HepG2 (cell line): ENCODE results near the gene CCN2. TPM values are rescaled to one million over a fixed set of nuclear protein-coding genes. Genes with fewer than 3 reads are reported as not detected.

ENCODE experiments used
- ATM ChIP-seq: fragments of 450-650 bp; IDR thresholded peaks from 2 replicates; pipeline ENCODE4 v1.7.1; 2017; ENCODE audit warnings: mild to moderate bottlenecking, borderline replicate concordance
- BHLHE40 ChIP-seq: IDR thresholded peaks from 2 replicates; pipeline ENCODE4 v1.6.1; 2011; ENCODE audit warnings: low read length, improper control_type of control experiment
- KDM1A ChIP-seq: IDR thresholded peaks from 2 replicates; pipeline ENCODE4 v1.6.1; 2016; ENCODE audit warnings: missing compliant biosample characterization
- MXD3 ChIP-seq: IDR thresholded peaks from 2 replicates; pipeline ENCODE4 v1.6.1; 2016; ENCODE audit warnings: mild to moderate bottlenecking, missing biosample characterization, missing genetic modification reagents
- NFKBIZ ChIP-seq: IDR thresholded peaks from 2 replicates; pipeline ENCODE4 v1.6.1; 2018; ENCODE audit warnings: missing genetic modification reagents, missing compliant biosample characterization
- NKX3-1 ChIP-seq: sonication (generic); formaldehyde crosslinking; IDR thresholded peaks from 2 replicates; pipeline ENCODE4 v1.5.0; 2020; ENCODE audit warnings: missing genetic modification reagents
- NR0B2 ChIP-seq: sonication (generic); formaldehyde crosslinking; IDR thresholded peaks from 2 replicates; pipeline ENCODE4 v1.4.0; 2020; ENCODE audit warnings: mild to moderate bottlenecking, missing genetic modification reagents
- SNAPC4 ChIP-seq: sonication (generic); formaldehyde crosslinking; IDR thresholded peaks from 2 replicates; pipeline ENCODE4 v1.4.0; 2020; ENCODE audit warnings: mild to moderate bottlenecking, missing genetic modification reagents
- SP2 ChIP-seq: sonication (generic); formaldehyde crosslinking; IDR thresholded peaks from 2 replicates; pipeline ENCODE4 v1.5.1; 2020; ENCODE audit warnings: mild to moderate bottlenecking, missing genetic modification reagents
- SPEN ChIP-seq: sonication (generic); formaldehyde crosslinking; IDR thresholded peaks from 2 replicates; pipeline ENCODE4 v1.5.1; 2020; ENCODE audit warnings: low read depth, mild to moderate bottlenecking, missing genetic modification reagents
- SUZ12 ChIP-seq: fragments of 150-350 bp; IDR thresholded peaks from 2 replicates; pipeline ENCODE4 v1.6.1; 2014; ENCODE audit warnings: low read depth, low read length
- U2AF2 ChIP-seq: fragments of 200-400 bp; formaldehyde crosslinking; IDR thresholded peaks from 2 replicates; pipeline ENCODE4 v1.6.1; 2017; ENCODE audit warnings: low read depth, mild to moderate bottlenecking, low read length
- ZBTB39 ChIP-seq: sonication (generic); formaldehyde crosslinking; IDR thresholded peaks from 2 replicates; pipeline ENCODE4 v1.5.0; 2020; ENCODE audit warnings: missing genetic modification reagents
- ZNF124 ChIP-seq: sonication (generic); formaldehyde crosslinking; IDR thresholded peaks from 2 replicates; pipeline ENCODE4 v1.4.0; 2020; ENCODE audit warnings: missing genetic modification reagents
- ZNF383 ChIP-seq: sonication (generic); formaldehyde crosslinking; IDR thresholded peaks from 2 replicates; pipeline ENCODE4 v1.4.0; 2020; ENCODE audit warnings: missing genetic modification reagents, mild to moderate bottlenecking, borderline replicate concordance
- ZNF512B ChIP-seq: sonication (generic); formaldehyde crosslinking; IDR thresholded peaks from 2 replicates; pipeline ENCODE4 v1.5.1; 2020; ENCODE audit warnings: missing genetic modification reagents, mild to moderate bottlenecking, borderline replicate concordance
- ZNF652 ChIP-seq: IDR thresholded peaks from 2 replicates; pipeline ENCODE4 v1.6.1; 2016; ENCODE audit warnings: low read depth, borderline replicate concordance
- ZNF879 ChIP-seq: sonication (generic); formaldehyde crosslinking; IDR thresholded peaks from 2 replicates; pipeline ENCODE4 v1.8.1; 2023; ENCODE audit warnings: missing genetic modification reagents
- ZSCAN9 ChIP-seq: IDR thresholded peaks from 2 replicates; pipeline ENCODE4 v1.6.1; 2016; ENCODE audit warnings: borderline replicate concordance
- polyA plus RNA-seq, 8 experiments: library from polyadenylated mRNA; depleted of rRNA in 3 of 8; stranded (reverse) in 7 of 8; unstranded in 1 of 8; fragments of >200 nt; fragmentation: Illumina TruSeq in 4 of 8; extraction: Trizol in 4 of 8; gene quantifications; 2 replicates each; pipeline versions ENCODE4 v1.2.1 to v1.2.3, GENCODE V29; 2011 to 2016; ENCODE audit warnings: low read depth in 4 of 8, missing spikeins in 1 of 8, mixed read lengths in 1 of 8; ENCODE audit not compliant: insufficient read depth in 1 of 8
- total RNA-seq, 5 experiments: library from RNA; depleted of rRNA; stranded (reverse); fragments of >200 nt; fragmentation: Illumina TruSeq; extraction: Trizol; gene quantifications; 2 replicates each; pipeline ENCODE4 v1.2.3, GENCODE V29; 2016; ENCODE audit warnings: low read depth in 1 of 5

CCN2 gene
- total and polyA plus RNA-seq, 2 of the 13 experiments (the other 11 are each of a cell fraction or from before 2014, with no cell fraction given), result 34.7 to 316 TPM

GRCh38 chr6:131914967-131915751 lies 36.0 kb downstream of the CCN2 start (continued):
- 0 out of 2 replicates have a peak, but pooled peaks have one; percentile 35 for TF ChIP-seq ZNF124 (CRISPR knock-in tag)
- no peak for TF ChIP-seq ZNF512B (CRISPR knock-in tag)
- TF ChIP-seq ZSCAN9 (CRISPR knock-in tag), result 0 out of 2 replicates have a peak, but pooled peaks have one; percentile 37
- TF ChIP-seq ATM, result no peak
- no peak for TF ChIP-seq NFKBIZ (CRISPR knock-in tag)
- no peak for TF ChIP-seq MXD3 (CRISPR knock-in tag)
- no peak for TF ChIP-seq ZNF383 (CRISPR knock-in tag)
- no peak for TF ChIP-seq NKX3-1 (CRISPR knock-in tag)
- no peak; the same call in 1 of the 2 replicates for TF ChIP-seq SNAPC4
- TF ChIP-seq SP2 (CRISPR knock-in tag), result no peak
- TF ChIP-seq KDM1A (CRISPR knock-in tag), result no peak
- peak; percentile 83 for TF ChIP-seq ZNF652
- TF ChIP-seq BHLHE40, result peak; percentile 43; the same call in 1 of the 2 replicates
- TF ChIP-seq SPEN (CRISPR knock-in tag), result no peak
- TF ChIP-seq U2AF2, result no peak
- no peak for TF ChIP-seq SUZ12
- no peak for TF ChIP-seq ZBTB39
- TF ChIP-seq NR0B2 (CRISPR knock-in tag), result no peak
- TF ChIP-seq ZNF879, result no peak
